NCI-H1694 (cell line): ENCODE measurements around the gene PRDM4.
"Not testable (repeated sequence)": the region's sequence is repeated elsewhere in the genome, so short reads cannot be mapped to it uniquely, and the experiment has no call there.

Experiments used
- DNase-seq: peaks from one replicate; lab custom pipeline; 2025; lab: John Stamatoyannopoulos, UW

The PRDM4 gene

DNA sequence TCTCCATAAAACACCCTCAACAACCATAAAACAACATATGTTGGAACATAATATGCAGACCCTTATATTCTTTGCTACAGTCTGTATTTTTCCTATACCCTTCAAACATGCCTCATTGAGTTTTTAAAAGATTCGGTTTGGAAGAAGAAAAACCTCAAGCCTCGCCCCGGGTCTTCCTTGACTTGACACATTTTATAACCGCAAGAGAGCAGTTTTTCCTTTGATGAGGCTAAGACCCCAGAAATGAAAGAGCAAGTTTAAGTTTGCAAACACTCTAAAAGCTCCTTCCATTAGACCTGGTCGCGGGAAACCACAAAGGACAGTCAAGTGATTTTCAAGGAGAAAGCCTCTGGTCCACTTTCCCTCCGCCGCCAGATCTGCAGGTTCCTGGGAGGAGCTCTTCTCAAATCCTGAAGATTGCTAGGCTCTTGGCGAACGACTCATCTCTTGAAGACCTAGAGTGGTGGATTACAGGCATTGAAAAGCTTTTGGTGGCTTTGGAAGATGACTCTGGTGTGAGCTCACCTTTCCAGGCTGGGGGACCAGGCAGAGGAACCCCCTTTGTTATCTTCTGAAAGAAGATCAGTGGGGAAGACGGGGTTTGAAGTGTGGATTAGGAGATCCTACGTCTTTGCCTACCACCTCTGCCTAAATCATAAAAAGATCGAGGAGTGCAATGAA lies 13.6 kb upstream of the PRDM4 start, which contains the start of gene ASCL4:
ASCL4 (plus strand) TSS at position 356 of the 681 bp plus-strand sequence. CDS start 515 bp downstream, outside the sequence.
- no peak for DNase-seq

DNA sequence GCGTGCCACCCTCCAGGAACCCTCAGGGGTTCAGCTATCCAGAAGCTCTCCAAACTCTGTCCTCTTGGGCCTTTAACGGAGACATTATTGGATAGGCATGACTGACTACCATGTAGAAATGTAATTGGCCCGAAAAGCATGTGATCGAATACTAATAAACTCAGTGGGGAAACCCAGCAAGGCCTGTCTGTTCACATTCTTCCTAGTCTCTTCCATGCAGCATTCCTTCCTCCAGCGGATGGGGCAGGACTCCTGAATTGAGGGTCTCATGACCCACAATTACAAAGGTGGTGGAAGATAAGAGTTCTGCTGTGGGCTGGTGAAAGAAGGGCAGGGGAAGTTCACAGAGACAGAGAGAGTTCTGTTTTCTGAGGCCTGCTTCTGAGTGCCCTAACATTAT lies 6.5 kb upstream of the PRDM4 start:
- DNase-seq = no peak

DNA sequence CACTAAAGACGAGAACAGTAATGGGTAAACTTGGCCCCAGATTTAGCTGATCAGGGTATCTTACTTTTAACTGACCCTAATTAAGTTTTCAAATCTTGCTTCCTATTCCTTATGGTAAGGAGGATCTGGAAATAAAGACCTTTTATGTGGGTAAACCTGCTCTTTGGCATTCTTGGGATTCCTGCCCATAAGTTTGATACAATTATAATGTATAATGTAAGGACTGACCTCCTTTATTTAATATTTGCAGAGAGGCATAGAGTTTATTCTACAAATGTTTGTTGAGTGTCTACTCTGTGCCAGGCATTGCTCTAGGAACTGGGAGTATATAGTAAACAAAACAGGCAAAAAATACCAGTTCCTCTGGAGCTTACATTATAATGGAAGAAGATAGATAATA lies 4.4 kb upstream of the PRDM4 start:
- no peak for DNase-seq

DNA sequence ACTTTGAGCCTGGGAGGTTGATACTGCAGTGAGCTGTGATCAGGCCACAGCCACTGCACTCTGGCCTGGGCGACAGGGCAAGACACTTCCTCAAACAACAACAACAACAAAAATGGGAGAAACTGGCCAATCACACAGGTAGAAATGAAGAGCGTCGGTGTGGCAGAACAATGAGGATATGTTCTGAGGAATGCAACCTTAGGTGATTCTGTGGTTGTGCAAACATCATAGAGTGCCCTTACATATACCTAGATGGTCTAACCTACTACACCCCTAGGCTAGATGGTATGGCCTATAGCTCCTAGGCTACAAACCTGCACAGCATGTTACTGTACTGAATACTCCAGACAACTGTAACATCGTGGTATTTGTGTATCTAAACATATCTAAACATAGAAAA lies 3.7 kb upstream of the PRDM4 start:
- no peak for DNase-seq

DNA sequence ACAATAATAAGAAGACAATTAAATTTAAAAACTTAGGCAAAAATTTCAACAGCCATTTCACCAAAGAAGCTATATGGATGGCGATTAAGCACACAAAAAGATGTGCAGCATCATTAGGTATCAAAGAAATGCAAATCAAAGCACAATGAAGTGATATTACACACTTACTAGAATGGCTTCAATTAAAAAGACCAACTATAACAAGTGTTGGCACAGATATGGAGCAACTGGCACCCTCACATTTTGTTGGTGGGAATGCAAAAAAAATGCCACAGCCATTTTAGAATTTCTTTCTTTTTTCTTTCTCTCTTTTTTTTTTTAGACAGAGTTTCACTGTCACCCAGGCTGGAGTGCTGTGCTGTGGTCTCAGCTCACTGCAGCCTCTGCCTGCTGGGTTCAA lies 1.9 kb upstream of the PRDM4 start:
- no peak for DNase-seq

DNA sequence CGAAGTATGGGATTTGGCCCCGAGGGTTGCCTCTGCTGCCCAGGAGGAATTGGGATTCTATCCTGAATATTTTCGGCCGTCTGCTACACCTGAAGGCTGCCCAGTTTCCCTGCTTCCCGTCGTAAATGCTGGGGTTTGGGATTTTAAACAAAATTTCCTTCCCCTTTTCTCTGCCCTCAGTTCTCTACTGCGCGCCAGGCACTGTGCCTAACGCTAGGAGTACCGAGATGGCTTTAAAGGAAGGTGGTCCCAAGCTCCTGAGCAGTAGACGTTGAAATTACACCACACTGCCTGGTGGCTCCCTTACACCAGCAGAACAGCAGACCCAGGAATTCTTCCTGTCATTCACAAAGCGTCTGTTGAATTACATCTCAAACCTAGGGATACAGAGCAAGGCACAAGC lies 566 bp upstream of the PRDM4 start:
- no peak for DNase-seq

DNA sequence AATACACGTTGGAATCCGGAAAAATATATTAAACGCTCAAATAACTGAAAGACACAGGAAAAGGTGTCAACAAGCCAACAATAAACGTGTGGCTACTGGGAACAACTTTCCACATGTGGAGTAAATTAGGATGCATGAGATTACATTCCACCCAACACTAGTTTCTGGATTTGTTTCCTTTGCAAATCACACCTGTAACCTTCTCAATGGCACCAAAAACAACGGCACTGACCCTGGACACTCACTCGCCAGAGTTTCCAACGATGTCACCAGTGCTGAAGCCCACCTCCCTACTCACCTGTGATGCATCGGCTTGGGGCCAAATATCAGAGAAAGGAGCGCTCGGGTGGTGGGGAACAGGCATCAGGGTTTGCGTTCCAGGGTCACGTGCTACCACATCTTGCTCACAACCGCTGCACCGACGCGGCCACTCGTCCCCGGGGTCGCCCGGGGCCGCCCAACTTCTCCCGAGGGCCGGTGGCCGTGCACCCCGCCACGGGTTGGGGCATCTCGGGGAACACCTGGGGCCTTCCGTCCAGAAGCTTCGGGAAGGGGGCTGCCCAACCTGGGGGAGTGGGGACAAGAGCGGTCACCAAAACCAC lies 629 bp downstream of the PRDM4 start:
- DNase-seq = no peak

DNA sequence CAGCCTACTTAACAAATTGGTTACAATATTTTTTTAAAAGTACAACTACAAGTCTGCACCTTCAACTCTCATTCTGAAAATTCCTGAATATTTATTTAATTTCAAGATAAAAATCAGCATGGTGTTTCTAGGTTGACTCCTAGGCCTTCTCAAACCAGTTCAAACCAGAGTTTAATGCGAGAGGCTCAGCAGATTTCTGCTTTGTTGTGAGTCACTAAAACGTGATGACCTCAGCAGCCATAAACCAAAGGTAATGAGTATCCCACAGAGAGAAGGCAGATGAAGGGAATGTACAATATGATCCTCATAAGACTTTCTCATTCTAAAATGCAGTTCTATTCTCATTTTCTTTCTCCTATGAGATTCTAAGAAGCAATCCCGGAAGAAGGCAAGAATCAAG lies 1.5 kb downstream of the PRDM4 start:
- DNase-seq = no peak

DNA sequence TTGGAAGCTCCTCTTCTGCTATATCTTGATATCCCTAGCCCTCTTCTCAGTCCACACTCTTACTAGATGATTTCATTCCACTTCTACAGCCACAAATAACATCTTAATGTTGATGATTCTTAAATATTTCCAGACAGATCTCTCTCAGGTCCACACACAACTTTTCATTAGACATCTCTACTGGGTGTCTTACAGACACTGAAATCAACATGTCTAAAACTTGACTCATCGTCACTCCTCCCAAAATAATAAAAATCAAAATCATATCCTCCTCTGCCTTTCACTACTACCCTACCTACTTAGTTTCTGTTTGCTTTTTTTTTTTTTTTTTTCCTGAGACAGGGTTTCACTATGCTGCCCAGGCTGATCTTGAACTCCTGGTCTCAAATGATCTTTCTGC lies 11.9 kb downstream of the PRDM4 start:
- DNase-seq = no peak

DNA sequence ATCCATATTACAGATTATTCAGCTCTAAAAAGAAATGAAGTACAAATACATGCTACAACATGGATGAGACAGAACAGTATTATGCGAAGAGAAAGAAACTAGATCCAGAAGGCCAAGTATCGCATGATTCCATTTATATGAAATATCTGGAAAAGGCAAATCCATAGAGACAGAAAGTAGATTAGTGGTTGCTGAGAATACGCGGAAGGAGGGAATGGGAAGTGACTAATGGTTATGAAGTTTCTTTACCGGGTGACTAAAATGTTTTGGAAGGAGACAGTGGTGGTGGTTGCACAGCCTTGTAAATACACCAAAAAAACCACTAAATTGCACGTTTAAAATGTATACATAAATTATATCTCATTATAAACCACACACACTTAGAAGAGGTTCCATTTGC lies 12.5 kb downstream of the PRDM4 start:
- DNase-seq = no peak

DNA sequence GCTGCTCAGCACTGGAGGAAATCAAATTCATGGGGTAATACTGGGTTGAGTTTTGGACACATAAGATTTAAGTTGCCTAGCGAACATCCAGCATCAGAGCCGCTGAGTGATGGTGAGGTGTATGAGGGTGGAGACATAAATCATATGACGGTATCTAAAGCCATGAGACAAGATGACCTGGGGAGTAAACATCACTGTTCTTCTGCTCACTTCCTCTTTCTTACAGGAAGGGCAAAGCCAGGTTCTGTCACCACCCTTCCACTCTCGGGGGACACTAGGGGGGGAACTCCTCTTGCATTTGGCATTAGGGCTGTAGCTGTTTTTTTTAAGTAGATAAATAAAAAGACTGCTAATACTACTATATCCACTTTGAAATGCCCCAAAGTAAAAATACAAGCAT lies 24.0 kb downstream of the PRDM4 start:
- DNase-seq = no peak

DNA sequence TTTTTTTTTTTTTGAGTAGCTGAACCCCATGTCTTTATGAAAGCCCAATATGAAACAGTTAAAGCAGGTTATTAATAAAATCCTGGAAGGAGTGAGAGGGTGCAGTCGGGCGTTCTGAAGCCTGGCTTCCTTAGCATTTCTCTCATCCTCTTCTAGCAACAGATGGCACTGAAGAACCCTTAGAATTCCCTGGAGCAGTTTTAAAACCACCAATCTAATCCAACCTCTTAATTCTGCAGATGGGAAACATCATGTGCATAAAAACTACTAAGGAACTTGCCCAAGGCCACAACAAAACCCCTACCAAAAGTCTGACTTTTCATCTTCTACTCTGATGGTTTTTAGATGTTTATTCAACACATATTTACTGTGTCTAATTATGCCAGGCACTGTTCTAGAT lies 25.2 kb downstream of the PRDM4 start:
- DNase-seq = no peak

DNA sequence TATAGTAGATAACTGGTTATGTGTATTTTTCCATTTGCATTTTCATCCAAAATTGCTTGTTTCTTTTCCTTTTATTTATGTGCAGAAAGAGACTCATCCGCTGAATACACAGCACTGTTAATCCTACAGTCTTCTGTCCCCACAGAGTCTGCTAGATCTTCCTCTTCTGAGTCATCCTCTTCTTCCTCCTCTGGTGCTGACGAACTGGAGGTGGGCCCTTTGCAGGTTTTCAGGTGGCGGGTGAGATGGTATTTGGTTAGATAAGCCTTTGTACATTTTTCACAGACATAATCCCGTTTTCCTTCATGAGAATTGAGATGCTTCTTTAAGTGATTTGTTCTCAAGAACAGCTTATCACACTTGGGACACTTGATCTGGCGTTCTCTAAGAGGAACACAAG lies 26.8 kb downstream of the PRDM4 start:
- no peak for DNase-seq

DNA sequence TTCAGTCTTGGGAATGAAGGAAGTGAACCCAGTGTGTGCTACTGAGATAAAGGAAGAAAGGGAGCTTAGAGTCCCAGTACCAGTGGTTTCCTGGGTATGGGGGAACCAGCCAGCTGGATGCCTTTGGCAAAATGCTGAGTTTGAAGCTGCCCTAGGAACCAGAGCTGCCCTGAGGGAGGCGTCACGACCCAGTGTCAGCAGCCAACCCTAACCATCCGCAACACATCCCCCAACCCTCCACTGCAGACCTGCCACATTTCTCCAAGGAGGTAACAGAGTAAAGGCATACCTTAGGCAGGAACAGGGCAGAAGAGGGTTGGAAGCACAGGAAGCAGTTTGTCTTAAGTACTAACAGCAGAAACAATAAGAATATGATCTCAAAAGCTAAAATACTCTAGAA lies 28.6 kb downstream of the PRDM4 start:
- no peak for DNase-seq

DNA sequence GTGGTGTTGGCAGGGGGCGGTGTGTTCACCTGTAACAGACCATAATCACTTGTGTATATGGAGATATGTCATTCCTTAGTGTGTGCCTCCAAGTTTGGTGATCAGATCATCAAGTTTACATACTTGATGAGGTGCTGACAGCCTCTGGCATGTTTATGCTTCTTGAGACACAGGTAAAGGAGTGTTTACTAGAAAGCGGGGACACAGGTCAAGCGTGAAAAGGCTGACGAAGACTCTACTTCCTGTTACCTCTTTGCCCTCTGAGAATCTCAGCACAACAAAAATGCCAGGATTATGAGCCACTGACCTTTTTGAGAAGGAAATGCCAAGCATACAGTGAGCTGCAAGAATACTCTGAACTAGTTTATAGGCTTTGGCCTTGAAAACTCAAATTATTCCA lies 29.6 kb downstream of the PRDM4 start:
- no peak for DNase-seq

DNA sequence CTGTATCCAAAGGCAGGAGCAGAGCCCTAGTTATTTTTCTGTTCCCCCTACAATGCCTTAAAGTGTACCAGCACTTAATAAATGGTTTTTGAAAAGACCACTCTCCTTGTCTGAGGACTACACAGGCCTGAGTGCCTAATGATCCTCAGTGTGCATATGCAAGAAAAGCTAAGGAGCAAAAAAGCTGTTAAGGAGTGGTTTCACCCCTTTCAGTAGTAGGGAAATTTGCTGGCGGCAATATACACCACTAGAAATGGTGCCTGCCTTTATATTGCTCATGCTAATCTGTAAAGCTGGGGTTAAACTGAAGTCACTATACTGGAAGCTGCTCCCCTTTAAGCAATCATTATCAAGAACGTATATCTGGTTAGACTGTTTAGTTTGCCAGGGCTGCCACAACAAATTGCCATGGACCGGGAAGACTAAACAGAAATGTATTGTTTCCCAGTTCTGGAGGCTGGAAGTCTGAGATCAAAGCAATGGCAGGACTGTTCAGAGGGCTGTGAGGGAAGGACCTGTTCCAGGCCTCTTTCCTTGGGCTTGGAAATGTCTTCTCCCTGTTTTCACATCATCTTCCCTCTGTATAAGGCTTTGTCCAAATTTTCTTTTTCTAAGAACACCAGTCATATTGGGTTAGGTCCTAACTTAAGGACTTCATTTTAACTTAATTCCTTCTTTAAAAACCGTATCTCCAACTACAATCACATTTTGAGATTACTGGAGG lies 30.2 kb downstream of the PRDM4 start:
- DNase-seq = no peak

DNA sequence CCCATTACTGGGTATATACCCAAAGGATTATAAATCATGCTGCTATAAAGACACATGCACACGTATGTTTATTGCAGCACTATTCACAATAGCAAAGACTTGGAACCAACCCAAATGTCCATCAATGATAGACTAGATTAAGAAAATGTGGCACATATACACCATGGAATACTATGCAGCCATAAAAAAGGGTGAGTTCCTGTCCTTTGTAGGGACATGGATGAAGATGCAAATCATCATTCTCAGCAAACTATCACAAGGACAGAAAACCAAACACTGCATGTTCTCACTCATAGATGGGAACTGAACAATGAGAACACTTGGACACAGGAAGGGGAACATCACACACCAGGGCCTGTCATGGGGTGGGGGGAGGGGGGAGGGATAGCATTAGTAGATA lies 33.2 kb downstream of the PRDM4 start:
- DNase-seq = not testable (repeated sequence)

DNA sequence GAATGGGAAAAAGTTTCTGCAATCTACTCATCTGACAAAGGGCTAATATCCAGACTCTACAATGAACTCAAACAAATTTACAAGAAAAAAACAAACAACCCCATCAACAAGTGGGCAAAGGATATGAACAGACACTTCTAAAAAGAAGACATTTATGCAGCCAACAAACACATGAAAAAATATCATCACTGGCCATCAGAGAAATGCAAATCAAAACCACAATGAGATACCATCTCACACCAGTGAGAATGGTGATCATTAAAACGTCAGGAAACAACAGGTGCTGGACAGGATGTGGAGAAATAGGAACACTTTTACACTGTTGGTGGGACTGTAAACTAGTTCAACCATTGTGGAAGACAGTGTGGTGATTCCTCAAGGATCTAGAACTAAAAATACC lies 33.6 kb downstream of the PRDM4 start:
- not testable (repeated sequence) for DNase-seq

DNA sequence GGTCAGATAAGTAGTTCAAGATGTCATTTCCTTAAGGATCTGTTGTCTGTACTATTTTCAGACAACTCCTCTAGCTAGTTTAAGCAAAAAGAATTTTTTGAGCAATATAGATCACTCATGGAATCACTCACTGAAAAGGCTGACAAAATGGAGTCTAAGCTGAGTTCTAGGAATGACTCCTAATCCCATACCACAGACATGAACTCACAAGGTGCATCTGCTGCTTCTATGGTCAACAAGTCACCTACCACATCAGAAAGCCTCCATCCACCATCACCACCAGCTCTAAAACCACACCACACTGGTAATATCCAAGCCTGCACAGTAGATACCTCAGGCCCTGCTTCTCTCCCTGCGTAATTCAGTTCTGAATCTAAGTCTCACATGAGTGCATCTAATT lies 42.3 kb downstream of the PRDM4 start:
- DNase-seq = no peak

DNA sequence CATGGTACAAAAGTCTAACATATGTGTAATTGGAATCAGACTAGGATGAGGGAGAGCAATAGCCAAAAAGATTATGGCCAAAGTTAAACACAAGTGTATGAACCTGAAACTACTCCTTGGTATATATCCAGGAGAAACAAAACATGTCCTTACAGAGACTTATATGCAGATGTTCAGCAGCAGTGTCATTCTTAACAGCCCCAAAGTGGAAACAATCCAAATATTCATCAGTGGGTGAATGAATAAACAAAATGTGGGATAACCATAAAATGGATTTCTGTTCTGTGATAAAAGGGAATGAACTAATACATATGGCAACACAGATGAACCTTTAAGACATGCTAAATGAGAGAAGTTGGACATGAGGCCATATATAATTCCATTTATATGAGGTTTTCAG lies 45.2 kb downstream of the PRDM4 start:
- DNase-seq = no peak

DNA sequence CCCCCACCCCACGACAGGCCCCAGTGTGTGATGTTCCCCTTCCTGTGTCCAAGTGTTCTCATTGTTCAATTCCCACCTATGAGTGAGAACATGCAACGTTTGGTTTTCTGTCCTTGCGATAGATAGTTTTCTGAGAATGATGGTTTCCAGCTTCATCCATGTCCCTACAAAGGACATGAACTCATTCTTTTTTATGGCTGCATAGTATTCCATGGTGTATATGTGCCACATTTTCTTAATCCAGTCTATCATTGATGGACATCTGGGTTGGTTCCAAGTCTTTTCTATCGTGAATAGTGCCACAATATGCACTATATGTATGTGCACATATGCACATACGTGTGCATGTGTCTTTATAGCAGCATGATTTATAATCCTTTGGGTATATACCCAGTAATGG lies 55.4 kb downstream of the PRDM4 start:
- not testable (repeated sequence) for DNase-seq

DNA sequence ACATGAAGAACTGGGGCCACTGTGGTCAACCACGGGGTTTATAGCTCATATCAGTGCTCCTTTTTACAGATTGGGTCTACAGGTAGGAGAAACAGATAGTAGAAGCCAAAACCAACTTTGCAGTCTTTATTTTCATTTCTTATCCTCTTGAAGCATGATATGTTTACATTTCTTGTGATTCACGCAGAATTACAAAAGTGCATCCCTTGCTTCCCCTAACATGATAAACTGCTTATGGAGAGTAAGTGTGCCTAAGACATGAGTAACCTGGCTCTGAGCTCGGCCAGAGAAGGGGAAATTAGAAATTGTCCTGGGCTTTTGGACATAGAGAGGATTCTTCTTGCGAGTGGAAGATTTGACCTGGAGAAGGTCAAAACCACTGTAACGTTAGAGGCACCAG lies 56.9 kb downstream of the PRDM4 start:
- no peak for DNase-seq

DNA sequence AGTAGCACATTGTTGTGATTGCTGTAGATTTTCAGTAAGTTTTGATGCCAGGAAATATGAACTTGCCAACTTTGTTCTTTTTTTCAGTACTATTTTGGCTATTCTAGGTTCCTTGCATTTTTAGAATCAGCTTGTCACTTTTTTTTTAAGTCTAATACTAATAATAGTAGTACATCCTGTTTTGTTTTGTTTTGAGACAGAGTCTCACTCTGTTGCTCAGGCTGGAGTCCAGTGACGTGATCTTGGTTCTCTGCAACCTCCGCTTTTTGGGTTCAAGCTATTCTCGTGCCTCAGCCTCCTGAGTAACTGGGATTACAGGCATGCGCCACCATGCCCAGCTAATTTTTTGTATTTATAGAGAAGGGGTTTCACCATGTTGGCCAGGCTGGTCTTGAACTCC lies 58.8 kb downstream of the PRDM4 start:
- DNase-seq = no peak
